NCI-H128 (cell line): Measurements from ENCODE around the gene CDC45.

ENCODE experiments used
- DNase-seq: peaks from one replicate; lab custom pipeline; 2025; ENCODE audit not compliant: unreplicated experiment; lab: John Stamatoyannopoulos, UW

The CDC45 gene

GRCh38 chr22:19448076-19448607 lies 31.6 kb upstream of the CDC45 start:
- DNase-seq, result peak; percentile 56

GRCh38 chr22:19448739-19449421 lies 30.8 kb upstream of the CDC45 start:
- DNase-seq, result no peak

- DNase-seq, result no peak
Observed at GRCh38 chr22:19449422-19449767, 30.3 kb upstream of the CDC45 start.

- no peak for DNase-seq
Observed at GRCh38 chr22:19450363-19451175, 29.2 kb upstream of the CDC45 start.

GRCh38 chr22:19451570-19451969 lies 28.1 kb upstream of the CDC45 start:
- DNase-seq, result no peak

GRCh38 chr22:19453718-19454117 lies 26.0 kb upstream of the CDC45 start:
- no peak for DNase-seq

GRCh38 chr22:19454156-19454555 lies 25.6 kb upstream of the CDC45 start:
- DNase-seq, result no peak

- DNase-seq, result no peak
Observed at GRCh38 chr22:19455033-19455432, 24.7 kb upstream of the CDC45 start.

- no peak for DNase-seq
Observed at GRCh38 chr22:19455585-19456370, 23.9 kb upstream of the CDC45 start.

- no peak for DNase-seq
Observed at GRCh38 chr22:19456541-19456940, 23.2 kb upstream of the CDC45 start.

- DNase-seq, result no peak
Observed at GRCh38 chr22:19457828-19458428, 21.8 kb upstream of the CDC45 start.

GRCh38 chr22:19460036-19460435 lies 19.7 kb upstream of the CDC45 start:
- no peak for DNase-seq

- DNase-seq, result no peak
Observed at GRCh38 chr22:19461506-19461905, 18.2 kb upstream of the CDC45 start.

- DNase-seq, result no peak
Observed at GRCh38 chr22:19463008-19463407, 16.7 kb upstream of the CDC45 start.

- no peak for DNase-seq
Observed at GRCh38 chr22:19463491-19464469, 15.9 kb upstream of the CDC45 start.

GRCh38 chr22:19464546-19464945 lies 15.2 kb upstream of the CDC45 start:
- no peak for DNase-seq

GRCh38 chr22:19464975-19465374 lies 14.7 kb upstream of the CDC45 start:
- DNase-seq, result no peak

GRCh38 chr22:19466126-19466716 lies 13.5 kb upstream of the CDC45 start:
- no peak for DNase-seq

GRCh38 chr22:19466848-19467752 lies 12.6 kb upstream of the CDC45 start:
- DNase-seq, result no peak
